GM12878 (cell line): Measurements from ENCODE around the gene MMP20. TPM values are rescaled to one million over a fixed set of nuclear protein-coding genes. Genes with fewer than 3 reads are reported as not detected.

Source experiments
- ATAC-seq: fragments of 200-7000 bp; cut with Tn5 transposase; 3 replicates; pipeline ENCODE4 v1.9.1; 2020; ENCODE audit warnings: mild to moderate bottlenecking, moderate library complexity
- BruUV-seq: library from RNA; stranded (reverse); fragments of 400-500 nt; replicated peaks from 2 replicates; lab custom pipeline; 2021; lab: Mats Ljungman, UMichigan
- CTCF ChIA-PET: fragments of 300-600 bp; sonication (Branson Sonifier 250); formaldehyde crosslinking; extraction: SDS; loops from one replicate; lab custom pipeline; 2021; ENCODE audit warnings: inconsistent platforms; lab: Yijun Ruan, JAX
- POLR2A ChIA-PET: fragments of 350-600 bp; formaldehyde crosslinking; extraction: SDS; loops from one replicate; lab custom pipeline; 2021; ENCODE audit warnings: inconsistent platforms; lab: Charles Lee
- RAD21 ChIA-PET: fragments of 300-600 bp; sonication (Branson Sonifier 250); formaldehyde crosslinking; loops from one replicate; lab custom pipeline; 2023; ENCODE audit warnings: antibody characterized with exemption; ENCODE audit not compliant: unreplicated experiment; lab: Charles Lee
- SMC1A ChIA-PET: fragments of 300-600 bp; sonication (Branson Sonifier 250); formaldehyde crosslinking; loops from one replicate; lab custom pipeline; 2023; ENCODE audit not compliant: unreplicated experiment, uncharacterized antibody; lab: Charles Lee
- DNase-seq: peaks from one replicate; pipeline ENCODE4 v3.0.0-alpha.2; 2011; ENCODE audit warnings: low read depth, low spot score
- FAIRE-seq: peaks from 3 replicates; lab custom pipeline; 2011; peaks lifted over from hg19 to GRCh38; lab: Jason Lieb, UNC
- H2AFZ ChIP-seq: 2 replicates; pipeline ENCODE4 v1.6.0; 2011; ENCODE audit warnings: low read depth, low read length, control low read depth; ENCODE audit not compliant: control insufficient read depth
- H3K27ac ChIP-seq: 2 replicates; pipeline ENCODE4 v1.5.1; 2011; ENCODE audit warnings: control low read depth; ENCODE audit not compliant: control insufficient read depth, insufficient read depth
- H3K27me3 ChIP-seq, 2 experiments: replicated peaks in 1 of 2; 2 replicates each; pipeline versions ENCODE4 v1.6.0 to v1.6.1; 2011; ENCODE audit warnings: low read length in 1 of 2; ENCODE audit not compliant: control insufficient read depth in 2 of 2, insufficient read depth in 2 of 2
- H3K36me3 ChIP-seq, 2 experiments: 2 replicates each; pipeline ENCODE4 v1.5.1; 2011; ENCODE audit warnings: low read length in 1 of 2; ENCODE audit not compliant: control insufficient read depth in 2 of 2, insufficient read depth in 2 of 2
- H3K4me1 ChIP-seq: 2 replicates; pipeline ENCODE4 v1.6.1; 2011; ENCODE audit warnings: mild to moderate bottlenecking, low read length, moderate library complexity, mixed read lengths; ENCODE audit not compliant: control insufficient read depth, insufficient read depth
- H3K4me2 ChIP-seq: 2 replicates; pipeline ENCODE4 v1.6.0; 2011; ENCODE audit warnings: control low read depth; ENCODE audit not compliant: control insufficient read depth, insufficient read depth
- H3K4me3 ChIP-seq: fragments of 200-600 bp; sonication (generic); 2 replicates; pipeline ENCODE4 v1.5.1; 2016
- H3K79me2 ChIP-seq: 2 replicates; pipeline ENCODE4 v1.6.0; 2011; ENCODE audit warnings: low read length; ENCODE audit not compliant: control insufficient read depth, insufficient read depth
- H3K9ac ChIP-seq: 2 replicates; pipeline ENCODE4 v1.8.0; 2011; ENCODE audit warnings: low read length, control low read depth, mixed read lengths; ENCODE audit not compliant: control insufficient read depth, insufficient read depth
- H3K9me3 ChIP-seq: replicated peaks from 3 replicates; pipeline ENCODE4 v1.5.1; 2011; ENCODE audit warnings: mild to moderate bottlenecking, low read length; ENCODE audit not compliant: control insufficient read depth, insufficient read depth
- H4K20me1 ChIP-seq: 2 replicates; pipeline ENCODE4 v1.6.0; 2011; ENCODE audit not compliant: control insufficient read depth, insufficient read depth
- BMI1 ChIP-seq: fragments of 450-650 bp; IDR thresholded peaks from 2 replicates; pipeline ENCODE4 v1.6.1; 2016; ENCODE audit warnings: mild to moderate bottlenecking, moderate library complexity, borderline replicate concordance
- DPF2 ChIP-seq: fragments of 450-650 bp; IDR thresholded peaks from 2 replicates; pipeline ENCODE4 v1.6.1; 2017; ENCODE audit warnings: mild to moderate bottlenecking
- E2F4 ChIP-seq: IDR thresholded peaks from 2 replicates; pipeline ENCODE4 v1.6.1; 2012; ENCODE audit warnings: low read depth, low read length, improper control_type of control experiment
- FOS ChIP-seq: IDR thresholded peaks from 3 replicates; pipeline ENCODE4 v1.6.1; 2011; ENCODE audit warnings: borderline replicate concordance; ENCODE audit not compliant: insufficient read length; ENCODE audit errors: extremely low read depth
- GABPA ChIP-seq: IDR thresholded peaks from 2 replicates; pipeline ENCODE4 v1.6.1; 2014; ENCODE audit warnings: antibody characterized with exemption, low read depth, mild to moderate bottlenecking, inconsistent platforms
- HDAC6 ChIP-seq: fragments of 200-600 bp; sonication (generic); IDR thresholded peaks from one replicate; pipeline ENCODE4 v1.8.0; 2017; ENCODE audit warnings: antibody characterized with exemption; ENCODE audit not compliant: unreplicated experiment
- IKZF2 ChIP-seq, 2 experiments: fragments of 450-650 bp; IDR thresholded peaks; 2 replicates each; pipeline ENCODE4 v1.6.1; 2017; ENCODE audit warnings: mild to moderate bottlenecking in 2 of 2, moderate library complexity in 2 of 2
- MTA2 ChIP-seq: fragments of 450-650 bp; IDR thresholded peaks from 2 replicates; pipeline ENCODE4 v1.6.1; 2016; ENCODE audit warnings: low read depth, mild to moderate bottlenecking, moderate library complexity
- NFYA ChIP-seq: IDR thresholded peaks from 2 replicates; pipeline ENCODE4 v1.6.1; 2011; ENCODE audit warnings: low read depth, mild to moderate bottlenecking, low read length, improper control_type of control experiment, borderline replicate concordance
- NR2F1 ChIP-seq: fragments of 450-650 bp; conservative IDR thresholded peaks from 2 replicates; pipeline ENCODE4 v1.6.1; 2017; ENCODE audit warnings: mild to moderate bottlenecking
- RUNX3 ChIP-seq: IDR thresholded peaks from 2 replicates; pipeline ENCODE4 v1.6.1; 2012; ENCODE audit warnings: low read length, inconsistent platforms
- ZNF207 ChIP-seq: fragments of 450-650 bp; IDR thresholded peaks from 2 replicates; pipeline ENCODE4 v1.6.1; 2014; ENCODE audit warnings: antibody characterized with exemption, mild to moderate bottlenecking, borderline replicate concordance
- ZNF217 ChIP-seq: fragments of 450-650 bp; IDR thresholded peaks from 2 replicates; pipeline ENCODE4 v1.6.1; 2017; ENCODE audit warnings: antibody characterized with exemption, mild to moderate bottlenecking
- WGBS: methylation state at CpG from one replicate; pipeline ENCODE4 v1.1.6; 2016; ENCODE audit warnings: low lambda C conversion rate; ENCODE audit not compliant: insufficient replicate concordance, insufficient coverage; ENCODE audit errors: missing lambda C conversion rate; 5-methylcytosine and 5-hydroxymethylcytosine counted together
- in situ Hi-C: fragments of 300-500 bp; cut with MboI; formaldehyde crosslinking; loops from 9 replicates; pipeline ENCODE4 v1.14.3; 2018; ENCODE audit warnings: mixed read lengths
- intact Hi-C: fragments of 100-400 bp; cut with micrococcal nuclease; formaldehyde crosslinking; loops from one replicate; pipeline ENCODE4 v1.14.2; 2022; ENCODE audit not compliant: unreplicated experiment
- polyA plus RNA-seq, 11 experiments: library from polyadenylated mRNA; depleted of rRNA in 4 of 11; unstranded in 6 of 11; stranded (reverse) in 5 of 11; fragments of >200 nt; fragmentation: Nextera tagmentation in 4 of 11; fragmentation: Illumina TruSeq in 1 of 11; extraction: Ambion mirVana in 4 of 11; extraction: Trizol in 1 of 11; gene quantifications; 1 replicate in 1 of 11; 2 replicates in 10 of 11; pipeline versions ENCODE4 v1.2.1 to v1.2.3, GENCODE V29; 2011 to 2016; ENCODE audit warnings: inconsistent platforms in 2 of 11, missing spikeins in 2 of 11, low read depth in 1 of 11
- total RNA-seq, 4 experiments: library from RNA; depleted of rRNA in 3 of 4; stranded (reverse); fragments of >200 nt in 3 of 4; fragmentation: Illumina TruSeq in 1 of 4; extraction: Trizol in 1 of 4; gene quantifications; 2 replicates each; pipeline versions ENCODE4 v1.2.1 to v1.2.3, GENCODE V29; 2013 to 2021
- TF ChIP-seq, protein P1 (sequence below): fragments of 450-650 bp; IDR thresholded peaks from 2 replicates; pipeline ENCODE4 v1.6.1; 2017; ENCODE audit warnings: mild to moderate bottlenecking, moderate library complexity

MMP20 gene
- total and polyA plus RNA-seq, 10 of the 15 experiments (the other 5 are each of a cell fraction or from before 2014, with no cell fraction given), result 0.10 to 0.57 (median 0.19) TPM; not detected in 2

DNA sequence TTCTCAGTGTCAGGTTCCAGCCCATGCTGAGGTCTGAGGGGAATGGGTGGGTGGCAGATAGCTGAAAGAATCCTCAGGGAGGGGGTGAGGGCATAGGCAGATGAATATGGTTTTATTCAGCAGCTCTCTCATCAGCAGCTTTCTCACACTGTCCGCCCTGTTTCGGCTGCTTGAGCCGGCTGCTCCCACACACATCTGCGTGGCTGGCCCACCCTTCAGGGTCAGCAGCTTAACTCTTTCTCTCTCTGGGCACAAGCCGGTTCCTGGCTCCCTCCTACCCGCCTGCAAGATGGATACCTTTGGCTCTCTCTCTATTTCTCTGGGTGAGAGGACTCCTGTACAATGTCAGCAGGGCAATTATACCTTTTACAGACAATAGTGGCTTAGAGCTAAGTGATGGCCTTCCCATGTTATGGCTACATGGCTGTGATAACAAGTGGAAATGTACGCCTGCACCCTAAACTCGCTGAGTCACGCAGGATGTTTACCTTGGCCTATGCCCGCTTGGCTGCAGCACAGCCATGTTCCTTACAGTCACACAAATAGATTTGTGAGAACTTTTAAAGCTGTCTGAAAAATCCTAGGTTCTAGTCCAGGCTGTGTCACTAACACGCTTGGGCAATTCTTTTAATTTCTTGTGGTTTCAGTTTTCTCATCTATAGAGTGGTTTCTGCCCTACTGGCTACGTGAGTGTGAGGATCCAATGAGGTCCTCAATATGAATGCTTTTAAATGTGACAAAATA, 4.1 kb downstream of the MMP20 start:
- FAIRE-seq (no peak), ATAC-seq (peak; percentile 90), DNase-seq (no peak)
- TF ChIP-seq DPF2, result peak; percentile 30; the same call in 1 of the 2 replicates
- TF ChIP-seq MTA2, result peak; percentile 38; the same call in 1 of the 2 replicates
- no peak for TF ChIP-seq E2F4
- TF ChIP-seq FOS, result no peak
- TF ChIP-seq IKZF2 (IDR thresholded peaks at IDR 0.05), result no peak; a peak in 1 of 4 replicates
- TF ChIP-seq NFYA, result no peak
- no peak for TF ChIP-seq ZNF207
- 0 out of 2 replicates have a peak, but pooled peaks have one; percentile 10 for TF ChIP-seq NR2F1
- TF ChIP-seq, protein P1, sequence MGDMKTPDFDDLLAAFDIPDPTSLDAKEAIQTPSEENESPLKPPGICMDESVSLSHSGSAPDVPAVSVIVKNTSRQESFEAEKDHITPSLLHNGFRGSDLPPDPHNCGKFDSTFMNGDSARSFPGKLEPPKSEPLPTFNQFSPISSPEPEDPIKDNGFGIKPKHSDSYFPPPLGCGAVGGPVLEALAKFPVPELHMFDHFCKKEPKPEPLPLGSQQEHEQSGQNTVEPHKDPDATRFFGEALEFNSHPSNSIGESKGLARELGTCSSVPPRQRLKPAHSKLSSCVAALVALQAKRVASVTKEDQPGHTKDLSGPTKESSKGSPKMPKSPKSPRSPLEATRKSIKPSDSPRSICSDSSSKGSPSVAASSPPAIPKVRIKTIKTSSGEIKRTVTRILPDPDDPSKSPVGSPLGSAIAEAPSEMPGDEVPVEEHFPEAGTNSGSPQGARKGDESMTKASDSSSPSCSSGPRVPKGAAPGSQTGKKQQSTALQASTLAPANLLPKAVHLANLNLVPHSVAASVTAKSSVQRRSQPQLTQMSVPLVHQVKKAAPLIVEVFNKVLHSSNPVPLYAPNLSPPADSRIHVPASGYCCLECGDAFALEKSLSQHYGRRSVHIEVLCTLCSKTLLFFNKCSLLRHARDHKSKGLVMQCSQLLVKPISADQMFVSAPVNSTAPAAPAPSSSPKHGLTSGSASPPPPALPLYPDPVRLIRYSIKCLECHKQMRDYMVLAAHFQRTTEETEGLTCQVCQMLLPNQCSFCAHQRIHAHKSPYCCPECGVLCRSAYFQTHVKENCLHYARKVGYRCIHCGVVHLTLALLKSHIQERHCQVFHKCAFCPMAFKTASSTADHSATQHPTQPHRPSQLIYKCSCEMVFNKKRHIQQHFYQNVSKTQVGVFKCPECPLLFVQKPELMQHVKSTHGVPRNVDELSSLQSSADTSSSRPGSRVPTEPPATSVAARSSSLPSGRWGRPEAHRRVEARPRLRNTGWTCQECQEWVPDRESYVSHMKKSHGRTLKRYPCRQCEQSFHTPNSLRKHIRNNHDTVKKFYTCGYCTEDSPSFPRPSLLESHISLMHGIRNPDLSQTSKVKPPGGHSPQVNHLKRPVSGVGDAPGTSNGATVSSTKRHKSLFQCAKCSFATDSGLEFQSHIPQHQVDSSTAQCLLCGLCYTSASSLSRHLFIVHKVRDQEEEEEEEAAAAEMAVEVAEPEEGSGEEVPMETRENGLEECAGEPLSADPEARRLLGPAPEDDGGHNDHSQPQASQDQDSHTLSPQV, result 0 out of 2 replicates have a peak, but pooled peaks have one; percentile 18
- TF ChIP-seq HDAC6, result no peak
- TF ChIP-seq GABPA, result no peak
- peak; percentile 85 for TF ChIP-seq RUNX3
- no peak for TF ChIP-seq BMI1
- 0 out of 2 replicates have a peak, but pooled peaks have one; percentile 37 for TF ChIP-seq ZNF217
- ChIA-PET POLR2A (interaction anchor here (0.6 to 1.4 kb wide), 2 partner anchors 265 to 327 kb away, joined by 3 read pairs; no protein-coding TSS in a partner anchor), SMC1A (interaction anchor here (1.4 to 2.8 kb wide), 3 partner anchors 8 to 45 kb away, joined by 4 to 13 read pairs (median 6); no protein-coding TSS in a partner anchor), RAD21 (interaction anchor here (0.6 to 1.4 kb wide), 4 partner anchors 11 to 309 kb away, joined by 3 to 5 read pairs (median 3); no protein-coding TSS in a partner anchor), CTCF (interaction anchor here (0.9 to 11.7 kb wide), 7 partner anchors 8 to 333 kb away, joined by 3 to 196 read pairs (median 5); no protein-coding TSS in a partner anchor)
- Histone ChIP-seq H4K20me1 (no peaks in the 10 kb centered on the region; the same call in 1 of the 2 replicates), H2AFZ (peak overlapping the region; percentile 10; the same call in 1 of the 2 replicates), H3K9ac (no peak overlapping the region), H3K4me1 (0 out of 2 replicates have a peak, but pooled peaks cover 5% of the 10 kb centered on the region), H3K79me2 (no peaks in the 10 kb centered on the region), H3K4me2 (no peak overlapping the region), H3K27me3 (peaks cover 3 to 8% of the 10 kb centered on the region in 2 experiments; a peak in 2 of 4 replicates), H3K4me3 (no peak overlapping the region), H3K36me3 (no peaks in the 10 kb centered on the region), H3K9me3 (no peaks in the 10 kb centered on the region; the same call in 2 of the 3 replicates), H3K27ac (no peak overlapping the region)
- 65% methylated on average over 12 of the region's 12 CpGs for WGBS
- intact Hi-C loops (loop anchor here (2.0 kb wide), 1 partner anchor 46 kb away; no protein-coding TSS in a partner anchor), in situ Hi-C loops (no loop called here)
- BruUV-seq, result no TSS peak
